Common myeloid progenitor, CD34-positive (primary cell): Measurements from ENCODE around the gene ACTR8.

Experiments
- CTCF ChIA-PET: fragments of 350-600 bp; sonication (Branson Sonifier 250); formaldehyde crosslinking; loops from one replicate; lab custom pipeline; 2021; ENCODE audit warnings: antibody characterized with exemption; lab: Charles Lee
- POLR2A ChIA-PET: fragments of 350-600 bp; sonication (Branson Sonifier 250); formaldehyde crosslinking; loops from one replicate; lab custom pipeline; 2021; ENCODE audit warnings: antibody characterized with exemption; lab: Charles Lee
- DNase-seq, 3 donors: peaks; one replicate each; pipeline versions ENCODE4 v3.0.0 to v3.0.0-alpha.2; 2013
- H3K27ac ChIP-seq, 2 experiments: 1 replicate in 1 of 2; 2 replicates in 1 of 2; pipeline ENCODE4 v1.7.0; 2013; ENCODE audit warnings: inconsistent platforms in 2 of 2, low read length in 2 of 2, mild to moderate bottlenecking in 2 of 2, low read depth in 1 of 2, moderate library complexity in 1 of 2; ENCODE audit not compliant: severe bottlenecking in 2 of 2, insufficient read depth in 1 of 2, poor library complexity in 1 of 2
- H3K27me3 ChIP-seq, 5 experiments: replicated peaks in 2 of 5; 1 replicate in 3 of 5; 2 replicates in 2 of 5; pipeline versions ENCODE4 v1.6.1 to v1.7.0; 2013; ENCODE audit warnings: low read length in 4 of 5, mild to moderate bottlenecking in 2 of 5, moderate library complexity in 2 of 5, inconsistent platforms in 1 of 5; ENCODE audit not compliant: insufficient read depth in 5 of 5, control insufficient read depth in 4 of 5
- H3K36me3 ChIP-seq, 4 experiments: 1 replicate in 2 of 4; 2 replicates in 2 of 4; pipeline versions ENCODE4 v1.6.1 to v1.7.0; 2013; ENCODE audit warnings: low read length in 3 of 4, control low read depth in 1 of 4, mild to moderate bottlenecking in 1 of 4; ENCODE audit not compliant: control insufficient read depth in 4 of 4, insufficient read depth in 4 of 4
- H3K4me1 ChIP-seq, 4 experiments: 1 replicate in 3 of 4; 2 replicates in 1 of 4; pipeline versions ENCODE4 v1.6.1 to v1.7.1; 2013; ENCODE audit warnings: low read length in 3 of 4, mild to moderate bottlenecking in 3 of 4, control low read depth in 1 of 4, inconsistent platforms in 1 of 4, moderate library complexity in 1 of 4; ENCODE audit not compliant: control insufficient read depth in 4 of 4, insufficient read depth in 4 of 4; ENCODE audit errors: control extremely low read depth in 1 of 4
- H3K4me3 ChIP-seq, 7 experiments: 1 replicate in 4 of 7; 2 replicates in 3 of 7; pipeline versions ENCODE4 v1.5.1 to v1.7.0; 2013; ENCODE audit warnings: mild to moderate bottlenecking in 7 of 7, low read length in 6 of 7, moderate library complexity in 6 of 7, inconsistent platforms in 2 of 7, low read depth in 2 of 7, control low read depth in 1 of 7; ENCODE audit not compliant: insufficient read depth in 4 of 7, control insufficient read depth in 1 of 7; ENCODE audit errors: extremely low read depth in 1 of 7
- H3K9me3 ChIP-seq, 5 experiments: 1 replicate in 4 of 5; 2 replicates in 1 of 5; pipeline versions ENCODE4 v1.6.1 to v1.7.1; 2013; ENCODE audit warnings: low read length in 4 of 5, mild to moderate bottlenecking in 2 of 5, inconsistent platforms in 1 of 5, low read depth in 1 of 5, moderate library complexity in 1 of 5; ENCODE audit not compliant: control insufficient read depth in 4 of 5, insufficient read depth in 2 of 5; ENCODE audit errors: control extremely low read depth in 1 of 5
- WGBS: methylation state at CpG from one replicate; pipeline ENCODE4 v1.1.5; 2013; ENCODE audit not compliant: insufficient coverage; 5-methylcytosine and 5-hydroxymethylcytosine counted together

The ACTR8 gene

GRCh38 chr3:53822331-53822741 is 59.6 kb downstream of the ACTR8 start:
- no peak for DNase-seq
- no peaks in the 10 kb centered on the region for H3K36me3 ChIP-seq
- WGBS = 96% methylated on average over 14 of the region's 14 CpGs
- peaks cover 0 to 5% (median 0%) of the 10 kb centered on the region in 5 experiments for H3K27me3 ChIP-seq
- no peak overlapping the region for H3K4me3 ChIP-seq
- peaks cover 0 to 9% (median 3%) of the 10 kb centered on the region in 4 experiments for H3K4me1 ChIP-seq
- peaks cover 0 to 2% (median 0%) of the 10 kb centered on the region in 5 experiments for H3K9me3 ChIP-seq
- no peak overlapping the region for H3K27ac ChIP-seq
- ChIA-PET CTCF (no interaction called here), POLR2A (no interaction called here)

- WGBS = 73% methylated on average over 3 of the region's 5 CpGs
- Histone ChIP-seq H3K4me3 (no peak overlapping the region), H3K36me3 (no peaks in the 10 kb centered on the region), H3K27me3 (peaks cover 0 to 5% (median 0%) of the 10 kb centered on the region in 5 experiments), H3K27ac (no peak overlapping the region), H3K4me1 (peaks cover 0 to 10% (median 3%) of the 10 kb centered on the region in 4 experiments), H3K9me3 (peaks cover 0 to 2% (median 0%) of the 10 kb centered on the region in 5 experiments)
- ChIA-PET POLR2A (no interaction called here), CTCF (no interaction called here)
- no peak for DNase-seq
These were observed 60.3 kb downstream of the ACTR8 start for GRCh38 chr3:53821631-53822121.

GRCh38 chr3:53820756-53821580 is 61.0 kb downstream of the ACTR8 start:
- peaks cover 0 to 5% (median 0%) of the 10 kb centered on the region in 5 experiments for H3K27me3 ChIP-seq
- CTCF ChIA-PET = no interaction called here
- no peak for DNase-seq
- H3K4me3 ChIP-seq = no peak overlapping the region
- peaks cover 0 to 10% (median 3%) of the 10 kb centered on the region in 4 experiments for H3K4me1 ChIP-seq
- H3K36me3 ChIP-seq = no peaks in the 10 kb centered on the region
- peaks cover 0 to 2% (median 0%) of the 10 kb centered on the region in 5 experiments for H3K9me3 ChIP-seq
- 91% methylated on average over 18 of the region's 21 CpGs for WGBS
- POLR2A ChIA-PET = interaction anchor here (0.6 kb wide), 1 partner anchor 284 kb away, joined by 3 read pairs; no protein-coding TSS in a partner anchor
- no peak overlapping the region for H3K27ac ChIP-seq

- no peak overlapping the region for H3K4me3 ChIP-seq
- H3K9me3 ChIP-seq = peaks cover 0 to 2% (median 0%) of the 10 kb centered on the region in 5 experiments
- H3K36me3 ChIP-seq = no peaks in the 10 kb centered on the region
- no peak overlapping the region for H3K27ac ChIP-seq
- POLR2A ChIA-PET = no interaction called here
- peaks cover 0 to 5% (median 0%) of the 10 kb centered on the region in 5 experiments for H3K27me3 ChIP-seq
- WGBS = 98% methylated on average over 5 of the region's 5 CpGs
- H3K4me1 ChIP-seq = peaks cover 0 to 10% (median 3%) of the 10 kb centered on the region in 4 experiments
- no peak for DNase-seq
- CTCF ChIA-PET = no interaction called here
These were observed 61.9 kb downstream of the ACTR8 start for GRCh38 chr3:53820084-53820483.

- ChIA-PET CTCF (no interaction called here), POLR2A (no interaction called here)
- no peak overlapping the region for H3K27ac ChIP-seq
- H3K36me3 ChIP-seq = no peaks in the 10 kb centered on the region
- no peak for DNase-seq
- H3K27me3 ChIP-seq = peaks cover 0 to 5% (median 0%) of the 10 kb centered on the region in 5 experiments
- H3K9me3 ChIP-seq = no peaks in the 10 kb centered on the region
- no peak overlapping the region for H3K4me3 ChIP-seq
- H3K4me1 ChIP-seq = peaks cover 0 to 10% (median 3%) of the 10 kb centered on the region in 4 experiments
- 96% methylated on average over 13 of the region's 14 CpGs for WGBS
These were observed 62.6 kb downstream of the ACTR8 start for GRCh38 chr3:53819163-53819868.

GRCh38 chr3:53818221-53819162 is 63.5 kb downstream of the ACTR8 start:
- 91% methylated on average over 13 of the region's 14 CpGs for WGBS
- Histone ChIP-seq H3K9me3 (no peaks in the 10 kb centered on the region), H3K4me3 (no peak overlapping the region), H3K36me3 (no peaks in the 10 kb centered on the region), H3K4me1 (peaks cover 0 to 10% (median 3%) of the 10 kb centered on the region in 4 experiments), H3K27me3 (peaks cover 0 to 5% (median 0%) of the 10 kb centered on the region in 5 experiments), H3K27ac (no peak overlapping the region)
- DNase-seq = no peak
- ChIA-PET POLR2A (no interaction called here), CTCF (no interaction called here)
